NCI-H345 treated with DMSO at 0.1 percent for 48 hours (cell line): ENCODE data around the gene NCMAP.
"Not testable (repeated sequence)": the region's sequence is repeated elsewhere in the genome, so short reads cannot be mapped to it uniquely, and the experiment has no call there.

Source experiments
- DNase-seq: peaks from one replicate; lab custom pipeline; 2025; ENCODE audit not compliant: unreplicated experiment; lab: John Stamatoyannopoulos, UW

The NCMAP gene

DNA sequence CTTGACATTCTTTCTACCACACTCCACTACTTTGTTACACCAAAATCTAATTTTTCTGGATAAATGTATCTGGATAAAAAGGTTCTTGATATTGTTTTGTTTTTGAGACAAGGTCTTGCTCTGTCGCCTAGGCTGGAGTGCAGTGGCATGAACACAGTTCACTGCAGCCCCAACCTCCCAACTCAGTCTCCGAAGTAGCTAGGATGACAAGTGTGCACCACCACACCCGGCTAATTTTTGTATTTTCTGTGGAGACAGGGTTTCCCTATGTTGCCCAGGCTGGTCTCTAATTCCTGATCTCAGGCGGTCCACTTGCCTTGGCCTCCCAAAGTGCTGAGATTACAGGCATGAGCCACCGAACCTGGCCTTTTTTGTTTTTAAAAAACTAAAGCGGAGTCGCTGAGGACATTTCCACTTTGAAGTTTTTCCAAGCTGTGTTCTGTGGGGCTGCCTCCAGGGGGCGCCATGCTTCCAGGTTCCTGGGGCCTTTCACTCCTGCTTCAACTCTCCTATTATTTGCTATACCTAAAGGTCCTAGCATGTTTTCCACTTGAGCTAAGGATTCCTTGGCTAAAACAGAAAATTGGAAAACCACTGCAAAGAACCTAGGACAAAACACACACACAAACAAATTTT, 14.1 kb upstream of the NCMAP start:
- DNase-seq, result peak; percentile 8

- DNase-seq, result no peak
Observed at GRCh38 chr1:24544239-24544638, 11.6 kb upstream of the NCMAP start.

GRCh38 chr1:24545662-24546061, 10.2 kb upstream of the NCMAP start:
- no peak for DNase-seq

DNA sequence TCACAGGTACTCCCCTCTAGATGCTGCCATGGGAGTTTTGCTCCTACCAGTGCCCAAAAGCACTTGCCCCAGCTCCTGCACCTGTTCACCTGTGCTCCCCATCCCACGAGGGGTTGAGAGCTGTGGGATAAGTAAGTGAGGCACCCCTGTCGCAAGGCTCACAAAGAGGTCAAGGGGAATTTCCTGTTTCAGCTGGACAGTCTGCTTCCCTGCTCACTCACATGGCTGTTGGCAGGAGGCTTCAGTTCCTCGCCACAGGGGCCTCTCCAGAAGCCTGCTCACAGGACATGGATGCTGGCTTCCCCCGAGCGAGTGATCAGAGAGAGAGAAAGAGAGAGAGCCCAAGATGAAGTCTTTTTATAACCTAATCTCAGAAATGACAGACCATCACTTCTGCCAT, 8.7 kb upstream of the NCMAP start:
- no peak for DNase-seq

GRCh38 chr1:24548070-24548469, 7.8 kb upstream of the NCMAP start:
- DNase-seq, result no peak

DNA sequence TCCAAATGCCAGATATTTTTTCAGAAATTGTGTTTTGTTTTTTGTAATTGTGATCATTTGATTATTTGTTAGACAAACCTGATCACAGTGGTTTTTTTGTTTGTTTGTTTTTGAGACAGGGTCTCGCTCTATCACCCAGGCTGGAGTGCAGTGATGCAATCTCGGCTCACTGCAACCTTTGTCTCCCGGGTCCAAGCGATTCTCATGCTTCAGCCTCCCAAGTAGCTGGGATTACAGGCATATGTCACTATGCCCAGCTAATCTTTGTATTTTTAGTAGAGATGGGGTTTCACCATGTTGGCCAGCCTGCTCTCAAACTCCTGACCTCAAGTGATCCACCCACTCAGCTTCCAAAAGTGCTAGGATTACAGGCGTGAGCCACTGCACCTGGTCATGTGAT, 6.7 kb upstream of the NCMAP start:
- DNase-seq, result not testable (repeated sequence)

DNA sequence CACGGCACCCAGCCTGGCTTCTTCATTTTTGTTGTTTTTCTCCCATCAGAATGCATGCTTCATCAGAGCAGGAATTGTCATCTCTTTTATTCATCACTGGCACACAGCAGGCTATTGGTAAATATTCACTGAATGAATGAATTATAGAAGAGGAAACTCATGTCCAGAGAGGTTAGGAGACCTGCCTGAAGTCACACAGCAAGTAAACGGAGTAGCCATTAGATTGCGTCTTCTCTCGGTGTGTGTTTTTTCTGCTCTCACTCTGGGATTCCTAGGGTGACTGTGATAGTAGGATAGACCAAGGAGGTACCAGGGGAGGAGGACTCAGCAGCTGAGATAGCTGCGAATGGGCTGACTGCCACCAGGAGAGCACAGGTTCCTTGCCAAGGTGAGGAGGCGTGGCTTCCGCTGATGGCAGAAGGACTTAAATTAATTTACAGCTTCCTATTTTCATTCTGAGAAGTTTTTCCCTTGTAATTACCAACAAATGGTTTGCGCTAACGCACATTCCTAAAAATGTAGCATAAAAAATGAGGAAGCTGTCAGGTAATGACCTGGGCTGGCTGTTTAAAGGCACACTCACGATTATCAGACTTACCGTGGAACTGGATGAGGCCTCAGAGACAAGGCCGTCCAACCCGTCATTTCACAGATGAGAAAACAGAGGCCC, 4.5 kb upstream of the NCMAP start:
- no peak for DNase-seq

- no peak for DNase-seq
Observed at GRCh38 chr1:24551960-24552571, 3.8 kb upstream of the NCMAP start.

GRCh38 chr1:24553931-24554330, 2.0 kb upstream of the NCMAP start:
- DNase-seq, result no peak

- no peak for DNase-seq
Observed at GRCh38 chr1:24554714-24555113, 1.2 kb upstream of the NCMAP start.

GRCh38 chr1:24556414-24556795, 518 bp downstream of the NCMAP start:
- DNase-seq, result no peak

- no peak for DNase-seq
Observed at GRCh38 chr1:24557220-24557619, 1.3 kb downstream of the NCMAP start.

DNA sequence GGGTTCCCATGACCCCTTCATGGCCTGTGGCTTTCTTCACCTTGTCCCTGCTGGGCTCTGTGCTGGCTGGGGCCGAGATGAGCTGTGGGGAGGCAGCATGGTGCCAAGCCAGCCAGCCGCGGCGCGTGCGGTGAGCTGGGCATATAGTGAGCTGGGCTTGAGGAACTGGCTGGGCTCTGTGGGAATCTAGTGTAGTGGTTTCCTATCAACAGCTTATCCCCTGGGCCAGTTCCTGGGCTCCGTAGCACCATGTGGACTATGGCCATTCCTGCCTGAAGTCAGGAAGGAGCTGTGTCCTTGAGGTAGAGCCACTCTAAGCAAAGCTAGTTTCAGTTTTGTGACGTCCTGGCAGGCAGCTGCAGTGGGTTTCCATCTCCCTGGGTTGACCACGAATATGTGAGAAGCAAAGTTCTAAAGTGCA, 1.8 kb downstream of the NCMAP start:
- DNase-seq, result no peak

DNA sequence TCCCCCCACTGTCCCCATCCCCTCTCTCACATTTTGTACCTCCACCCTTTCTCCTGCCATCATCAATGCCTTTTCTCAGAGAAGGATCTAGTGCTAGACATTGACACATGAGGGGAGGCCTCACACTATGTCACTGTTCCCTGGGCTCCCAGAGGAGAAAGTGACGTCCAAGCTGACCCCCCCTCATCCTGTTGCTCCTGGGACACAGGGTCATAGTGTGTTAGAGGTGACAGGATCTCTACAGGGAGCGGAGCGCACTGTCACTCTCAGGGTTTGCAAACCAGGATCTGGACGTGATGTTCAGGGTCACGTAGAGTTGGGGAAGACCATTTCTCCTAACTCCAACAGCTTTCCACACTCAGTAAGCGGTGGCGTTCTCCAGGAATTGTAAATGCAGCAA, 2.6 kb downstream of the NCMAP start:
- no peak for DNase-seq

DNA sequence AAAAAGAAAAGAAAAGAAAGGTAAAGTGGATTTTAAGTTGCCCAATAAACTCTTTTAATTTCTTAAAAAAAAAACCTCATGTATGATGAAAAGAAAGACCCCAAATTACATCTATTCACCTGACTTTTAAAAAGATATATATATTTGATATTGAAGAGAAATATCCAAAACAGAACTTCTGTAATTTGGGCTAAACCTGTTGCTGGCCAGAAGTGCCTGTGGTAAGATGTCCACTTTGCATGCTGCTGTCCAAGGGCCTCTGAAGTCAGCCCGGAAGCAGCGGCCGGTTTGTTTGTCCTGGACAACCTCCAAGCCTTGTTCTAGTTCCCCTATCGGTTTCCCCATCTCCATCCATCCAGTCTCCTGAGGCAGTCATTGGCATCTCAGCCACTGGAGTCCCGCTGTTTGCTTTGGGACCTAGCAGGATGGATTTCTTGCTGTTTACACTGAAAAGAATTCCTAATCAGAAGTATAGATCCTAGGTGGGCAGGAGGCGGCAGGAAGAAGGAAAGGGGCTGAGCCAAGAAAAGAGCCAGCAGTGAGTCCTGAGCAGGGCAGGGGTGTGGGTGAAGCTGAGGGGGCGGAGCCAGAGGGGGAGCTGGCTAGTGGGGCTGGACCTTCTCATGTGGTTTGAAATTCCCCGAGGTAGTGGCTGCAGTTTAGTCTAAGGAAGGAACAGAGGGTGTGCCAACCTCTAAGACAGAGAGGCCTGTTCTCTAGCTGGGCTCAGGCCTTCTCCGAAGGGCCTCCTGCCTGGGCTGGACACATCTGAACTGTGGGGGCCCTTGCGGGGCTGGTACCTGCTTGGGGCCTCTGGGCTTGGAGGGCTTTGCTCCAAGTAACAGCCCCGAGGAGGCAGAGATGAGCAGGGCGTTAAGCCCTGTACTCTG, 3.3 kb downstream of the NCMAP start:
- DNase-seq, result no peak

DNA sequence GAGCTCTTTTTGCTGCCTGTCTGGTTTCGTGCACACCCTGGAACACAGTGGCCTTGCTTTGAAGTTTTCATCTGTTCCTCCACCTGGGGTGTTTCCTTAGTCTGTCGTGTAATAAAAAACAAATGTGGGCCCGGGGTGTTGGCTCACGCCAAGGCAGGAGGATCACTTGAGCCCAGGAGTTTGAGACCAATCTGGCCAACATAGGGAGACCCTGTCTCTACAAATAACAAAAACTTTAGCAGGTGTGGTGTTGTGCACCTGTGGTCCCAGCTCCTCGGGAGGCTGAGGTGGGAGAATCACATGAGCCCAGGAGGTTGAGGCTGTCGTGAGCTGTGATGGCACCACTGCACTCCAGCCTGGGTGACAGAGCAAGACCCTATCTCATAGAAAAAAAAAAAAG, 4.5 kb downstream of the NCMAP start:
- DNase-seq, result no peak

DNA sequence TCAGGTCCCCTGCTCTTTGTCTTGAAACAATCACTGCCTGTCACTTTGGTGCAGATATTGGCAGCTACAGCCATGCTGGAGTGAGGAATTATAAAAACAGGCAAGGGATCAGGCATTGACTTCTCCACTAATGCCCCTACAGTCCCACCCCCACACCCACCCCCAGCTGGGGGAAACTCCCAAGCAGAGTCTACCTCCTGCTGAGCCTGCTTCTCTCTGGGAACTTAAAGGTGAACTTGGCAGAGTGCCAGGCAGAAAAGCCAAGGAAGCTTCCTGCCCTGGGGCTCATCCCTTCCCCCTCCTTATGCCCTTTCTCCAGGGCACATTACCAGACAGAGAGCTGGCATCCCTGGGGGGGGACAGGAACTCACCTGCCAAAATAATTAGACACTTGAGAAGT, 6.7 kb downstream of the NCMAP start:
- DNase-seq, result peak; percentile 42

DNA sequence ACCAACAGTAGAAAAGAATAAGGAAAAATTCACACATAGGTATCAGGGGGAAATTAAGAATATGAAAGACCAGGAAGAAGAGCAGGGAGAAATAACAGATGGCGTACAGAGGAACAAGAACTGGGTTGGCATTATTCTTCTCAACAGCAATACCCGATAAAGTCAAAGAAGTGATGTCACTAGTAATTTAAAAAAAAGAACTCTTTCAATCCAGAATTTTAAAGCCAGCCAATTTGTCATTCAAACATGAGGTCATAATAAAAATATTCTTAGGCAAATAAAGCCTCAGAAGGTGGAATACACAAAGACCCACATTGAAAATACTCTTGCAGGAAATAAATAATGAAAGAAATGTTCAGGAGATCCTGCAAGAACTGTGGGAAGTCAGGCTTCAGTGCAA, 8.8 kb downstream of the NCMAP start:
- no peak for DNase-seq

DNA sequence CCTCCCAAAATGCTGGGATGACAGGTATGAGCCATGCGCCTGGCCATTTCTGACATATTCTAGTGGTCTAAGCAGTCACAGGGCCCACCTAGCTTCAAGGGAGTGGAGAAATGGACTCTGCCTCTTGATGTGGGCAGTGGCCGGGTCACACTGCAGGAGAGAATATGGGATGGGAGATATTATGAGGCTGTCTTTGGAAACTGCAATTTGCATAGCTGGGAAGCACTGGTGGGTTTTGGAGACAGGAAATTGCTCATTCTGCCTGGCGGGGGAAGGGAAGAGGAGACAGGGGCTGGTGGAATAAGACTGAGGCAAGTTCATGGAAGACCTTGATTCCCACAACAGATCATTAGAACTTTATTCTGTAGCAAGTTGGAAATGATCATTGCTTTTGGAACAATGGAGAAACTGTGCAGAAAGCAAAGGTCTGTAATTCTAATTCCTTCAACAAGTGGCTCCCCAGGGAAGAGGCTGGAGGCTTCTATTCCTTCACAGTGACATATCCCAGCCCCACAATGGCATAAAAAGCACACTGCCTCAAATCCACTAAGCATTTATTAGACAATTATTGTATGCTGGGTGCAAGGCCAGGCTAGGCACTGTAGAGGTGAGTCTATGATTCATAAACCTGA, 10.5 kb downstream of the NCMAP start:
- DNase-seq, result no peak

DNA sequence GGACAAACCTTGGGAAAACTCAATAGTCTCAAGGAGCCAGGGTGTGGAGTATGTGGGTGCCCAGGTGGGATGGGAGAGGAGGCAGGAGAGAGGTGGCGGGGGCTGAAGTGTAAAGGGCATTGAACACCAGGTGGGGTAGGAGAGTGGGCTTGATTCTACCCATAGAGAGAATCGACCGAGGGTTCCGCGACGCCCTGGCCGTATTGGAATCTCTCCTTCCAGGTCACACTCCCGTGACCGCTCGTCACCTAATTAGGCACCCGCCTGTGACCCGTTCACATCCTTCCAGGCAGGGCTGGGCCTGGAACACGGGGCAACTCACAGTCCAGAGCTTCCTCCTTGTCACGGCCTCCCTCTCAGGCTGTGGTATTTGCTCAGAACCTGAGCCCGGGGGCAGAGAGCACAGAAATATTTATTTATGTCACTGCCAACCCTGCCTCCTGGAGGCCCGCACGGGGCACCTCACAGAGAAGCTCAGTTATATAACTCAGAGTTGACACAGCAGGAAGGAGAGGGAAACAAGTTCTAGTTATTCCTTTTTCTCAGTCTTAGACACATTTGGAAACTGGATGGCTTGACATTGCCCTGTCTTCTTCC, 12.0 kb downstream of the NCMAP start:
- no peak for DNase-seq

GRCh38 chr1:24568475-24568874, 12.6 kb downstream of the NCMAP start:
- no peak for DNase-seq
